DND-41 (cell line): ENCODE results near the gene F8.

Experiments
- ATAC-seq: fragments of 200-7000 bp; cut with Tn5 transposase; 3 replicates; pipeline ENCODE4 v1.9.1; 2021; ENCODE audit warnings: low read depth; ENCODE audit not compliant: insufficient read depth
- DNase-seq: peaks from one replicate; pipeline ENCODE4 v3.0.0-alpha.2; 2020
- H2AFZ ChIP-seq: 2 replicates; pipeline ENCODE4 v1.6.0; 2012; ENCODE audit warnings: low read depth, low read length
- H3K27ac ChIP-seq: 2 replicates; pipeline ENCODE4 v1.5.1; 2012; ENCODE audit warnings: low read length, inconsistent platforms
- H3K27me3 ChIP-seq: fragments of 200-600 bp; sonication (generic); 2 replicates; pipeline ENCODE4 v1.6.0; 2012; ENCODE audit warnings: low read length, mild to moderate bottlenecking, inconsistent platforms; ENCODE audit not compliant: insufficient read depth, poor library complexity
- H3K36me3 ChIP-seq: 2 replicates; pipeline ENCODE4 v1.5.1; 2012; ENCODE audit warnings: low read length, inconsistent platforms; ENCODE audit not compliant: insufficient read depth
- H3K4me1 ChIP-seq: 2 replicates; pipeline ENCODE4 v1.5.1; 2012; ENCODE audit warnings: mild to moderate bottlenecking, low read length; ENCODE audit not compliant: insufficient read depth
- H3K4me2 ChIP-seq: 2 replicates; pipeline ENCODE4 v1.6.0; 2012; ENCODE audit warnings: mild to moderate bottlenecking, moderate library complexity, low read length, inconsistent platforms; ENCODE audit not compliant: insufficient read depth
- H3K4me3 ChIP-seq, 2 experiments: fragments of 200-600 bp in 1 of 2; shearing (Covaris generic) in 1 of 2; 2 replicates each; pipeline ENCODE4 v1.5.1; 2012 to 2016; ENCODE audit warnings: inconsistent platforms in 2 of 2, low read length in 2 of 2, mild to moderate bottlenecking in 2 of 2, low read depth in 1 of 2, moderate library complexity in 1 of 2
- H3K79me2 ChIP-seq: 2 replicates; pipeline ENCODE4 v1.6.0; 2012; ENCODE audit warnings: low read length, inconsistent platforms; ENCODE audit not compliant: insufficient read depth
- H3K9ac ChIP-seq: 2 replicates; pipeline ENCODE4 v1.6.0; 2012; ENCODE audit warnings: low read depth, mild to moderate bottlenecking, inconsistent platforms, low read length, moderate library complexity
- H3K9me3 ChIP-seq: 2 replicates; pipeline ENCODE4 v1.5.1; 2012; ENCODE audit warnings: low read length, moderate library complexity, mild to moderate bottlenecking, inconsistent platforms; ENCODE audit not compliant: insufficient read depth, severe bottlenecking
- H4K20me1 ChIP-seq: 2 replicates; pipeline ENCODE4 v1.6.0; 2012; ENCODE audit warnings: low read length; ENCODE audit not compliant: insufficient read depth
- CTCF ChIP-seq: IDR thresholded peaks from 2 replicates; pipeline ENCODE4 v1.5.1; 2012; ENCODE audit warnings: borderline replicate concordance, low read length, moderate library complexity, mild to moderate bottlenecking; ENCODE audit not compliant: poor library complexity, severe bottlenecking; ENCODE audit errors: extremely low read depth
- EZH2 ChIP-seq: IDR thresholded peaks from 3 replicates; pipeline ENCODE4 v1.6.1; 2012; ENCODE audit warnings: borderline replicate concordance, low read depth, mild to moderate bottlenecking, moderate library complexity, low read length, inconsistent platforms; ENCODE audit not compliant: severe bottlenecking

F8 gene

GRCh38 chrX:154991039-154991438 lies 31.5 kb downstream of the F8 start:
- ATAC-seq = no peak
- no peak for TF ChIP-seq CTCF
- TF ChIP-seq EZH2 = no peak

DNA sequence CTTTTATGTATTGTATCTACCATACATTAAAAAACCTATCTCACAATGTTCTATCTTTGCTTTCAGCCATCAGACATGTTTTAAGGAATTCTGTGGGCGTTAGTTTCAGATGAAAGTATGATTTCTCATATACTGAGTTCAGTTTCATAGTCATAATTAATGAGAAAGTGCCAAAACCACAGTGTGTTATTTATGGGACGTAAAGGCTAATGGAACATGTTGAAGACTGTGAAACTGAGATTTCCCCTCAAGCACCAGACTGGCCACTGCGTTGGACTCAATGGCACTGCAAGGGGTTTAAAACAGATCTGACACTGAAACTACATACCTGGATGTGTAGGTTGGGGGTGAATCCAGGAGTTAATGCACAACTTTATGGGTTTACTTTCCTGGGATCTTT lies 32.0 kb downstream of the F8 start:
- H3K36me3 ChIP-seq = no peaks in the 10 kb centered on the region
- TF ChIP-seq EZH2 (no peak), CTCF (no peak)
- H3K4me1 ChIP-seq = no peaks in the 10 kb centered on the region
- ATAC-seq (no peak), DNase-seq (no peak)
- no peak overlapping the region for H2AFZ ChIP-seq
- H3K27me3 ChIP-seq = no peaks in the 10 kb centered on the region
- no peak overlapping the region for H3K4me2 ChIP-seq
- H3K79me2 ChIP-seq = no peaks in the 10 kb centered on the region
- no peak overlapping the region for H3K27ac ChIP-seq
- H3K9me3 ChIP-seq = no peaks in the 10 kb centered on the region
- no peak overlapping the region for H3K9ac ChIP-seq
- no peak overlapping the region for H3K4me3 ChIP-seq
- no peaks in the 10 kb centered on the region for H4K20me1 ChIP-seq

More at GRCh38 chrX:154991039-154991438, 31.5 kb downstream of the F8 start:
- Histone ChIP-seq H3K4me2 (no peak overlapping the region), H3K27me3 (no peaks in the 10 kb centered on the region), H3K36me3 (no peaks in the 10 kb centered on the region), H3K9me3 (no peaks in the 10 kb centered on the region), H3K4me1 (no peaks in the 10 kb centered on the region), H3K9ac (no peak overlapping the region), H3K4me3 (no peak overlapping the region), H3K27ac (no peak overlapping the region), H4K20me1 (no peaks in the 10 kb centered on the region), H2AFZ (no peak overlapping the region), H3K79me2 (no peaks in the 10 kb centered on the region)
- DNase-seq = no peak

- TF ChIP-seq CTCF = no peak
- no peak for TF ChIP-seq EZH2
- no peak overlapping the region for H2AFZ ChIP-seq
- no peak for ATAC-seq
- no peaks in the 10 kb centered on the region for H4K20me1 ChIP-seq
- DNase-seq = no peak
- H3K9ac ChIP-seq = no peak overlapping the region
- H3K4me2 ChIP-seq = no peak overlapping the region
- no peaks in the 10 kb centered on the region for H3K4me1 ChIP-seq
- no peak overlapping the region for H3K27ac ChIP-seq
- H3K27me3 ChIP-seq = no peaks in the 10 kb centered on the region
- H3K4me3 ChIP-seq = no peak overlapping the region
- H3K79me2 ChIP-seq = no peaks in the 10 kb centered on the region
- no peaks in the 10 kb centered on the region for H3K36me3 ChIP-seq
- H3K9me3 ChIP-seq = no peaks in the 10 kb centered on the region
These were observed 33.8 kb downstream of the F8 start for GRCh38 chrX:154988719-154989118.

DNA sequence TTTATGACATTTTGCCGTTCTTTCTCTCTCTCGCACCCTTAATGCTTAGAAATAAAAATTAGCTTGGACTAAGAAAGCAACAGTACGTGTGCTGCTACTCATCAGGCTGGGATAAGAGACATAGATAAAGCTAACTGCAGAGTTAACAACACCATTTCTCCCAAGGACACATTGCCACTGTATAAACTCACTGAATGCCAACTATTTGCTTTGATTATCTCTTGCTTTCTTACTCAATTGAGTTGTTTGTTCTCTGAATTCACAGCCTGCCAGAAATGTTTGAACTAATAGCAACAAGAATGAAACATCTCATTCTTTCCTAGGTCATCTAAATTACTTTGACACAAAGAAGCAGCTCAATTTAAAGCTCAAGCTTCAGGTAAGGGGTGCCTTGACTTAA lies 34.6 kb downstream of the F8 start:
- Histone ChIP-seq H3K9me3 (no peaks in the 10 kb centered on the region), H4K20me1 (no peaks in the 10 kb centered on the region), H3K79me2 (no peaks in the 10 kb centered on the region), H3K4me3 (no peak overlapping the region), H3K4me2 (no peak overlapping the region), H3K36me3 (no peaks in the 10 kb centered on the region), H3K27ac (no peak overlapping the region), H2AFZ (no peak overlapping the region), H3K9ac (no peak overlapping the region), H3K27me3 (no peaks in the 10 kb centered on the region), H3K4me1 (no peaks in the 10 kb centered on the region)
- no peak for ATAC-seq
- TF ChIP-seq EZH2 (no peak), CTCF (no peak)
- DNase-seq = no peak
